ENCODE measurements around the gene GOLGA8J.
"Not testable (repeated sequence)": the region's sequence is repeated elsewhere in the genome, so short reads cannot be mapped to it uniquely, and the experiment has no call there.

Gene GOLGA8J

GRCh38 chr15:30072630-30073029, 10.1 kb upstream of the GOLGA8J start:
- DNase-seq (ENCODE audit: low read depth in 1 of 2, low spot score in 1 of 2) = no peak

DNA sequence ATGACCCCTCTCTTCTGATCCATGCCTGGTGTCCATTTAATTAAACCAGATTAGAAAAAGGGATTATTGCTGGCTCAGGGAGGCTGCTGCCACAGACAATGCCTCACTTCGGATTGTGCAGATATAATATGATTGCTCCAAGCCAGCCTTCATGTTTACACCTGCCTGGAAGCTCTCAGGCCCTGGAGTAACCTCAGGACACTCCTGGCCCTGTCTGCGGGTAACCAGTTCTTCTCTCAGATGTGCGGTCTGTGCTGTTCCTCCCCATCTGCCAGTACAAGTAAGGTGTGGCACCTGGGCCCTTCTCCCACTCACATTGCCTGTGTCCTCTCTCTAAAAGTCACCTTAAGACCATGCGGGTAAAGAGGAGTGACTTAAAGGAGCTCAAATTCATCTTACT, 8.8 kb upstream of the GOLGA8J start:
- DNase-seq (ENCODE audit: low read depth in 1 of 2, low spot score in 1 of 2) = no peak

DNA sequence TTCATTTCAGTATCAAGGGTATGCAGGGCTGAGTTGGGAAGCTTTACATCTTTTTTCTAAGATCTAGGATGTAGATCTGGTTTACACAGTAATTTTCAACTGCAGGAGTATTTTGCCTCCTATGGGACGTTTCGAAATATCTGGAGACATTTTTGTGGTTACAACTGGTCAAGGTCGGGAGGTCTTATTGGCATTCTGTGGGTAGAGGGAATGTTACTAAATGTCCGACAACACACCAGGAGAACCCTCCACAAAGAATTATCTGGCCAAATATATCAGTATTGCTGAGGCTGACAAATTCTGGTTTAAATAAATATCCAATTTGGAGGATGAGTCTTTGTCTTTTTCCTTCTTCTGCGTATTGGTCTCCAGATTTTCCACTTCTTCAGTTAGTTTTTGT, 1.9 kb upstream of the GOLGA8J start:
- not testable (repeated sequence) for DNase-seq (ENCODE audit: low read depth in 1 of 2, low spot score in 1 of 2)

- DNase-seq (ENCODE audit: low read depth in 1 of 2, low spot score in 1 of 2) = not testable (repeated sequence)
These were observed 15.1 kb downstream of the GOLGA8J start for GRCh38 chr15:30097827-30098226.

GRCh38 chr15:30102890-30103289, 20.1 kb downstream of the GOLGA8J start:
- not testable (repeated sequence) for DNase-seq (ENCODE audit: low read depth in 1 of 2, low spot score in 1 of 2)

DNA sequence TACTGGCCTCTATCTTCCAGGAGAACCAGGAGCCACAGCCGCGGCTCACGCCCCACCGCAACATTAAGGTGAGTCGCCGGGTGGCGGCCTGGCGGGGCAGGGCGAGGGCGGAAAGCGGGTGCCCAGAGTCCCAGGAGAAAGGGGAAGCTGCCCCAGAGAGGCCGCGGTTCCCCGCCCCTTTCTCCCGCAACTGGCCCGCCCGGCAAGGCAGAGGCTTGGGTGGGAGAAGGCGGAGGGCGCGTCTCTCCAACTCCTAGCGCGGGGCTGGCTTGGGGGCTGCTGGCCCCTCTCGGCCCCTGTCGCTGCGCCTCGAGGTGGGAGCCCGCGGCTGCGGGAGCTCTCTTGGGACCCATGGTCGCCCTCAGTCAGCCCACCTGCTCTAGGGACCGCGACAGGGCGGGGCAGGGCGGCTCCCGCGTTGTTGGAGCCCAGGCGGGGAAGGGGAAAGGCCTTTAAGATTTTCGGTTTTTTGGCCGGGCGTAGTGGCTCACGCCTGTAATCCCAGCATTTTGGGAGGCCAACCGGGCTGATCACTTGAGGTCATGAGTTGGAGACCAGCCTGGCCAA, 21.3 kb downstream of the GOLGA8J start:
- DNase-seq (ENCODE audit: low read depth in 1 of 2, low spot score in 1 of 2) = not testable (repeated sequence)

GRCh38 chr15:30110591-30110990, 27.8 kb downstream of the GOLGA8J start:
- not testable (repeated sequence) for DNase-seq (ENCODE audit: low read depth in 1 of 2, low spot score in 1 of 2)

DNA sequence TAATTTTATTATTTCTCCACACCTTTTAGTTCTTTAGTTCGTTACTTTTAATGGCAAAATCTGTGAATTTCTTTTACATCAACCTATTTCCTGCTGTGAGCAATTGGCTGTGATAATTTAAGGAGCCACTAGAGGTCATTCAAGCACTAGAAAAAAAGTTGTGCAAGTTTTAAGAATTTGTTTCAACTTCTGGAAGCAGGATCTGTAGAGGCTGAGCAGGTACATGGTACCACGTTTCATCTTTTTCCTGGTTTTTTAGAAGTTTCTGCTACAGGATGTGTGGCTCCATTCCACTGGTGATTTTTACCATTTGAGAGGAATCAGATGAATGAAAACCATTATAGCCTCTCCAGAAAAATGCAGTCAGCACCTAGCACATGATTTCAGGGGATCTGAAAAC, 47.3 kb downstream of the GOLGA8J start:
- DNase-seq (ENCODE audit: low read depth in 1 of 2, low spot score in 1 of 2) = not testable (repeated sequence)

DNA sequence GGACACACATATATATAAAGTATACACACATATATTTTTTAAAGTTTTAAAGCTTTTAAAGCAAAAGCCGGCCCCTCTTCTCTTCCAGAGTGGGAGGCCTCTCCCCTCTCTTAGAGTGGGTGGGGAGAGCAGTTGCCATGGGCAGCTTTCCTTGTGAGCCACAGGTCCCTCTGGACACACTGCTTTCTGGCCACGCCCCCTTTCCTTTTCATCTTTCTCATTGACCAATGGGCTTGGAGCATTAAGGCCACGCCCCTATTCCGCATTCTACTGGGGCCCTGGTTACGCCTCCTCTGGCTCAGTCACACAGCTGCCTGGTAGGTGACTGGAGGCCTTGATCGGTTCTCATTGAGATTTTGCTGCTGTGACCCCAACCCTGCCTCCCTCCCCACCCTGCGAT, 52.0 kb downstream of the GOLGA8J start, which contains the start of gene GOLGA8T:
Gene GOLGA8T, plus strand, starts transcription at position 301 of the 400 bp plus-strand sequence. Its CDS starts 98 bp downstream, at position 399.
- DNase-seq (ENCODE audit: low read depth in 1 of 2, low spot score in 1 of 2) = not testable (repeated sequence)

All from activated CD4-positive, alpha-beta T cell treated with anti-CD3 and anti-CD28 coated beads, Interleukin-2, amount 50 U/mL, for 24 hours (primary cell).